Activated naive CD8-positive, alpha-beta T cell treated with anti-CD3 and anti-CD28 coated beads, Interleukin-2, amount 50 U/mL, for 16 hours (primary cell): ENCODE results near the gene SEMA3B.
"Not testable (repeated sequence)": the region's sequence is repeated elsewhere in the genome, so short reads cannot be mapped to it uniquely, and the experiment has no call there.

Experiments
- DNase-seq: peaks from one replicate; pipeline ENCODE4 v3.0.0-alpha.2; 2020; ENCODE audit warnings: low read depth, low spot score

SEMA3B gene

GRCh38 chr3:50237754-50238548 is 31.0 kb upstream of the SEMA3B start:
- peak; percentile 70 for DNase-seq

DNA sequence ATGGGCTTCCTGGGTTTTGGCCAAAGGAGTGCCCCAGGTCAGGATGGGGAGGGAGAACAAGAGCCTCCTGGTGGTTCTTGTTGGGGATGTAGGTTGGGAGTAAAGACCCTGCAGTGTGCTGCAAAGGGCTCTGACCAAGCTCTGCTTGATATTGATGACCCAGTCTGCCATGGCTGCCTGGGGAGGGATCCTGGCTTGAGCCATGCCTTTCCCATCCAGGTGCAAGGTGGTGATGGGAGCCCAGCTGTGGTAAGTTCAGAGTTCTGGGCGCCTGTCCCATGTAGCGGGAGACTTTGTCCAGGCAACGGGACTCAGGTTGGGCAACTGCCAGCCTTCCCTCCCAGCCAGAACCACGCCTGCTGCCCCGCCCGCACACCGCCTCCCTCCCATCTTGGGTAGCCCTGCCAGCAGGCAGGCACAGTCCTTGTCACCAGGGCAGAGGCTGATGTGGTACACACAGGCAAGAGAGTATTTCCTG is 30.4 kb upstream of the SEMA3B start:
- no peak for DNase-seq

GRCh38 chr3:50239649-50240048 is 29.3 kb upstream of the SEMA3B start:
- no peak for DNase-seq

DNA sequence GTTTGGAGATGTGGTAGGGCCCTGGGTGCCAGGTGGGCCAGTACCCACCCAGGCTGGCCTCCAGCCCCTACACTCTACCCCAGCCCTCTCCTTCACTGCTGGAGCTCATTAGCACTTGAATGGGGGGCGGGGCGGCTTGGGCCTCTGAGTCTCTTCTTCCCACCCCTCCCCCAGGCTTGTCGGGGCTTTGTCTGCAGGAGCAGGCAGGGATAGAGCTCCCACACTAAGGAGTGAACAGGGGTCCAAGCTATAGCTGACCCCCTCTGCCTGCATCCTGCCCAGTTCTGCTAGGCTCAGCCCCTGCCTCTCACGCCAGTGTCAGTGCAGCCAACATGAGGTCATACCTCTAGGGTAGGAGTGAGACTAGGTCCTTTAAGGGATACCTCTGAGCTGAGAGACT is 27.8 kb upstream of the SEMA3B start:
- DNase-seq, result no peak

- no peak for DNase-seq
Measured at GRCh38 chr3:50241713-50242380, 27.1 kb upstream of the SEMA3B start.

DNA sequence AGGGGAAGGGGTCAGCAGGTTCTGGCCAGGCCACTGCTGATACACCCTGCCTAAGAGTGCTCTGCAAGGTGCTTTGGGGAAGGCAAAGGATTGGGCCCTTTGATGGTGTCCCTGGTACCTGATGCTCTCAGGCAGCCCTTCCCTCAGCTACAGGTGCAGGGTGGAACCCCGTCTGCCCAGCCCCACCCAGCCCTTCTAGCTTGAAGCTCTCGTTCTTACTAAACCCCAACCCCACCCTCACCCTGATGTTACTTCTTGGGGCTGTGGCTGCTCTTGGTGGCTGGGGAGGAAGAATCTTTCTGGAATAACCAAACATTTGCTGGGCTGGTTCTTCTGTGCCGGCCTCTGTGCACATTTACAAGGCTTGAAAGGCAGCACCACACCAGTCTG is 26.6 kb upstream of the SEMA3B start:
- DNase-seq, result no peak

DNA sequence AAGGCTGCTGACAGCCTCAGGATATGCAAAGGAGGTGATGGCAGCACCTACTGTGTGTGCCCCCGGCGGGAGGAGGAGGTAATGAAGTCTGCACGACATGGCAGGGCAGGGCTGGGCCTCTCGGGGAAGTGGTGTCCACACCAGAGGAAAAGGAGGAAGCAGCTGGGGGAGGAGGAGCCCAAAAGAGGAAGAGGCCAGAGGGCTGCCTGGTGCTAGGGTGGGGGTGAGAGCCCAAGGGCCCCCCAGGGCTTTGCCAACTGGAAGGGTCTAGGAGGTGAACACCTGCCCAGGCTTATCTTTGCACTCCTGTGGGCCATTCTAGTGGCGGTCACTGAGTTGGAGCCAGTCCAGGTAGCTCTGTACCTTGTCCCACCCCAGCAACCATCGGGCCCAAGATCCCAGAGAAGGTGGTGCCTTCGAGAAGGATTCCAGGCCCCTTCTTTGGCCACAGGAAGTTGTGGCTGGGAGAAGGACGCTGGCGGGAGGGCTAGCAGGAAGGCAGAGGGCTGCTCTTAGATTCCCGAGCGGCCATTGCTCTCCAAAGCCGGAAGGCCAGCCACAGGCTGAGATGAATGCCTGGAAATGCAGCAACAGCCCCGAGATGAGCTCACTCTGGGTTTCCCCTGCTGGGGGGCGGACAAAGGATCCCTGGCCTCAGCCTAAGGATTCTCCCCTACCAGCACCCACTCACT is 25.9 kb upstream of the SEMA3B start:
- no peak for DNase-seq

DNA sequence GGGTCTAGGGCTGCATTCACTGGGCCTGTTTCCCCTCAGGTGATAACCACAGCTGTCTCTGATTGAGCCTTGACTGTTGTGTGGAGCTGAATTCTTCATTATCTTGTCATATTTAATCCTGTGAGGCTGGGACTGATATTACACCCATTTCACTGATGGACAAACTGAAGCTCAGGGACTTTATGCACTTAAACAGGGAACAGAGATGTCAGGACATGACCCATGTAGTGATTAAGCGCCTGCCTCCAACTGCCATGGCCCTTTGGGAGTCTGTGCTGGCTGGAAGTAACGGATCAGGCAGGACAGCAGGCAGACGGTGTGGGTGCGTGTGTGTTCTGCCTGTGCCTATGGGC is 25.4 kb upstream of the SEMA3B start:
- DNase-seq, result no peak

GRCh38 chr3:50244813-50245212 is 24.1 kb upstream of the SEMA3B start:
- not testable (repeated sequence) for DNase-seq

GRCh38 chr3:50245251-50245745 is 23.6 kb upstream of the SEMA3B start:
- DNase-seq, result no peak

GRCh38 chr3:50245831-50246516 is 23.0 kb upstream of the SEMA3B start:
- DNase-seq, result peak; percentile 92

GRCh38 chr3:50246517-50246954 is 22.4 kb upstream of the SEMA3B start:
- DNase-seq, result peak; percentile 72

DNA sequence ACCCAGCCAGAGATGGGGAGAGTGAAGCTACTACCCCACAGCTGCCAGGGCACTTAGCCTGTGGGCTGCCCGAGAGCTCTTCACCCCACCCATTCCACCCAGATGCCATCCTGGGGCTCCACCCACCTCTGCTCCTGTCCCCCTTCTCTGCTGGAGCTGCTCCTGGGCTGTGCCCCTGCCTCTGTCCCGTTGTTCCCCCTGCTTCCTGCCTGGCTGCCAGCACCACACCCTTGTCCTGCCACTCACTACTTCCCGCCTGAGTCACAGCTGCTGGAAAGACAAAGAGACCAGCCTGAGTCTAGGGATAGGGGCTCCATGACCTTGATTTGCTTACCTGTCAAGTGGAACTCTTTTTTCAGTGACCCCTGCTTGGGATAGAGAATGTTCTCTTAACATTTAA is 20.6 kb upstream of the SEMA3B start:
- no peak for DNase-seq

DNA sequence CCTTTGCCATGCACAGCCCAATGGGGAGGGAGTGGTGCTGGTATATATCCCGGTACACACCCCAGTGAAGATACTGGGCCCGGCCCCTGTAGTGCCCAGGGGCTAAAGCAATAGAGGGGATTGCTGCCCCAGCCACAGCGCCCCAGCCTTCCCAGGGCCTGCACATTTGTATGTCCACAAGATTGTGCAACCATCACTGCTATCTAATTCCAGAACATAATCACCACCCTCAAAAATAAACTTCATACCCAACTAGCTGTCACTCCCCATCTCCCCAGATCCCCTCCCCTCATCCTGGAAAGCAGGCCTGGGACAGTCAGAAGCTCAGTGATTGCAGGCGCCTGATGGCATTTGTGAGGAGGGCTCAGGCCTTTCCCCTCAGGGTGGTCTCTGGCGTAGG is 19.5 kb upstream of the SEMA3B start:
- no peak for DNase-seq

- DNase-seq, result no peak
Measured at GRCh38 chr3:50250514-50250913, 18.4 kb upstream of the SEMA3B start.

DNA sequence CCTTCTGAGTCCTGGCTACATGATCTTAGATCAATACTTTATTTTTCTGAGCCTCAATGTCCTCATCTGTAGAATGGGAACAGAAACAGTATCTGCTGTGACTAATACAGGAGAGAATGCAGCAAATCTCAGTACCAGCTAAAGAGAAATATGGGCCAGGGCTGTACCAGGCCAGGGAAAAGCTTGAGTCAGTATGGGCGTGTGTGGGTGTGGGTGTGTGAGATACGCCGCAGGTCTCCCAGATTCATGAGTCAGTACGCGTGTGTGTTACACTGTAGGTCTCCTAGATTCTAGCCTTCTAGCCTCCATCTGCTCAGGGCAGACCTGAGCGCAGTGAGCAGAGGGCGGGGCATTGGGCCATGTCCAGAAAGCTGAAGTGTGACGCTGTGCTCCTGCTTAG is 17.7 kb upstream of the SEMA3B start:
- no peak for DNase-seq

GRCh38 chr3:50254577-50255250 is 14.2 kb upstream of the SEMA3B start:
- DNase-seq, result no peak

- DNase-seq, result no peak
Measured at GRCh38 chr3:50255251-50255615, 13.7 kb upstream of the SEMA3B start.

DNA sequence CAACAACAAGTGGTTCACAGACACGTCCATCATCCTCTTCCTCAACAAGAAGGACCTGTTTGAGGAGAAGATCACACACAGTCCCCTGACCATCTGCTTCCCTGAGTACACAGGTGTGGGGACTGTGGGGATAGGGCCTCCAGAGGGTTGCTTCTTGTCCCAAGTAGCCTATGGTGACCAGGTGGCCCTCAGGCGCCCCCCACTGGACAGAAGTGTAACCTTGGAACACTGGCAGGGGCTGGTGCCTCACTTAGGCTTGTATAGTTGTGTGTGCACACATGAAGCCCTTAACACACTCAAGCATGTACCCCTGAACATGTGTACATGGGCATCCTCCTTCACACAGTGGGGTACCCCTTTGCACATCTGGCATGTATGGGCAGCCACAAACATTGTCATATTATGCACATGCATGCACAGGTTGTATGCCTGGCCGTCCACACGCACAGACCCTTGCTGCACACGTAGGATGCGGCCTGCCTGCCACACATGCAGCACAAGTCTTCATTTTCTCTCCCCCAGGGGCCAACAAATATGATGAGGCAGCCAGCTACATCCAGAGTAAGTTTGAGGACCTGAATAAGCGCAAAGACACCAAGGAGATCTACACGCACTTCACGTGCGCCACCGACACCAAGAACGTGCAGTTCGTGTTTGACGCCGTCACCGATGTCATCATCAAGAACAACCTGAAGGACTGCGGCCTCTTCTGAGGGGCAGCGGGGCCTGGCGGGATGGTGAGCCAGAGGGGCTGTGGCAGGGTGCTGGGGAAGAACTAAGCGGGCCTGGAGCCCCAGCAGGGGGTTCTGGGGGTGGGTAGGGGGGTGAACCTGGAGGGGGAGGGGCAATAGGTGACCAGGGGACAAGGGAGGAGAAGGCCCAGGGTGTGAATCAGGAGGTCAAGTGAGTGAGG is 11.7 kb upstream of the SEMA3B start:
- no peak for DNase-seq

- DNase-seq, result no peak
Measured at GRCh38 chr3:50258029-50258680, 10.8 kb upstream of the SEMA3B start.
